Prostate gland (tissue), 2 donors: Measurements from ENCODE around the gene ADGRD1. TPM values are rescaled to one million over a fixed set of nuclear protein-coding genes. Genes with fewer than 3 reads are reported as not detected.

Experiments used
- DNase-seq: peaks from one replicate; pipeline ENCODE4 v3.0.0-alpha.2; 2019; ENCODE audit warnings: low spot score
- H3K27ac ChIP-seq, 2 donors: fragments of 200-600 bp; sonication (generic); 2 replicates each; pipeline ENCODE4 v1.5.1; 2017 to 2019
- H3K27me3 ChIP-seq: fragments of 200-600 bp; sonication (generic); replicated peaks from 2 replicates; pipeline ENCODE4 v1.5.1; 2019; ENCODE audit not compliant: insufficient read depth
- H3K36me3 ChIP-seq, 2 donors: fragments of 200-600 bp; sonication (generic); 1 replicate in 1 of 2; 2 replicates in 1 of 2; pipeline versions ENCODE4 v1.5.1 to v1.8.1; 2017 to 2019
- H3K4me1 ChIP-seq: fragments of 200-600 bp; sonication (generic); replicated peaks from 2 replicates; pipeline ENCODE4 v1.5.1; 2019
- H3K4me3 ChIP-seq, 2 donors: fragments of 200-600 bp; sonication (generic); 2 replicates each; pipeline ENCODE4 v1.5.1; 2017 to 2019
- H3K9me3 ChIP-seq: fragments of 200-600 bp; sonication (generic); 2 replicates; pipeline ENCODE4 v1.5.1; 2017
- CTCF ChIP-seq, 4 experiments: fragments of 200-600 bp in 2 of 4; fragments of 450-650 bp in 2 of 4; sonication (generic) in 2 of 4; IDR thresholded peaks; 1 replicate in 3 of 4; 2 replicates in 1 of 4; pipeline ENCODE4 v1.5.1; 2016 to 2019; ENCODE audit warnings: antibody characterized with exemption in 4 of 4, mild to moderate bottlenecking in 2 of 4, moderate library complexity in 2 of 4
- POLR2A ChIP-seq: fragments of 450-650 bp; IDR thresholded peaks from one replicate; pipeline ENCODE4 v1.6.1; 2016; ENCODE audit warnings: antibody characterized with exemption, mild to moderate bottlenecking
- POLR2AphosphoS5 ChIP-seq: sonication (generic); formaldehyde crosslinking; IDR thresholded peaks from one replicate; pipeline ENCODE4 v1.6.1; 2017; ENCODE audit warnings: antibody characterized with exemption
- WGBS: methylation state at CpG from one replicate; pipeline ENCODE4 v1.1.5; 2018; 5-methylcytosine and 5-hydroxymethylcytosine counted together
- intact Hi-C: fragments of 100-400 bp; cut with DNase I; formaldehyde crosslinking; loops from one replicate; pipeline ENCODE4 v1.14.2; 2022
- total RNA-seq, 2 donors: library from RNA; depleted of rRNA; stranded (reverse); fragments of >200 nt; gene quantifications; one replicate each; pipeline ENCODE4 v1.1.0, GENCODE V29; 2016

ADGRD1 gene
- total RNA-seq, 2 donors from 2014 or later: 4.3 to 20.9 TPM

- no peak for DNase-seq
- no peaks in the 10 kb centered on the region for H3K4me1 ChIP-seq
Measured at GRCh38 chr12:131151558-131152345, 198.0 kb downstream of the ADGRD1 start.

GRCh38 chr12:131152587-131152986 lies 198.9 kb downstream of the ADGRD1 start:
- no peaks in the 10 kb centered on the region for H3K27me3 ChIP-seq
- DNase-seq: no peak
- intact Hi-C loops: no loop called here
- no peaks in the 10 kb centered on the region for H3K36me3 ChIP-seq
- TF ChIP-seq POLR2AphosphoS5: no peak
- TF ChIP-seq POLR2A: no peak
- no peak for TF ChIP-seq CTCF (IDR thresholded peaks at IDR 0.05)
- H3K27ac ChIP-seq: no peak overlapping the region
- no peaks in the 10 kb centered on the region for H3K9me3 ChIP-seq
- WGBS: 96% methylated on average over 5 of the region's 5 CpGs
- no peaks in the 10 kb centered on the region for H3K4me1 ChIP-seq
- no peak overlapping the region for H3K4me3 ChIP-seq

More at GRCh38 chr12:131151558-131152345, 198.0 kb downstream of the ADGRD1 start:
- Histone ChIP-seq H3K4me3 (no peak overlapping the region), H3K27ac (no peak overlapping the region), H3K9me3 (no peaks in the 10 kb centered on the region), H3K36me3 (no peaks in the 10 kb centered on the region), H3K27me3 (no peaks in the 10 kb centered on the region)
- intact Hi-C loops: no loop called here
- 75% methylated on average over 8 of the region's 8 CpGs for WGBS
- TF ChIP-seq POLR2AphosphoS5: no peak
- TF ChIP-seq POLR2A: no peak
- TF ChIP-seq CTCF (IDR thresholded peaks at IDR 0.05): no peak

- H3K27ac ChIP-seq: no peak overlapping the region
- intact Hi-C loops: no loop called here
- no peaks in the 10 kb centered on the region for H3K9me3 ChIP-seq
- no peaks in the 10 kb centered on the region for H3K27me3 ChIP-seq
- H3K36me3 ChIP-seq: no peaks in the 10 kb centered on the region
- H3K4me1 ChIP-seq: no peaks in the 10 kb centered on the region
- no peak overlapping the region for H3K4me3 ChIP-seq
- 81% methylated on average over 5 of the region's 5 CpGs for WGBS
- DNase-seq: no peak
- TF ChIP-seq CTCF (IDR thresholded peaks at IDR 0.05): no peak
- TF ChIP-seq POLR2AphosphoS5: no peak
- no peak for TF ChIP-seq POLR2A
Measured at GRCh38 chr12:131153016-131153415, 199.3 kb downstream of the ADGRD1 start.

GRCh38 chr12:131153956-131154355 lies 200.2 kb downstream of the ADGRD1 start:
- WGBS: 82% methylated on average over 5 of the region's 5 CpGs
- TF ChIP-seq CTCF (IDR thresholded peaks at IDR 0.05): no peak
- no peak for TF ChIP-seq POLR2AphosphoS5
- no peak for TF ChIP-seq POLR2A
- Histone ChIP-seq H3K4me1 (no peaks in the 10 kb centered on the region), H3K27ac (no peak overlapping the region), H3K27me3 (no peaks in the 10 kb centered on the region), H3K4me3 (no peak overlapping the region), H3K9me3 (no peaks in the 10 kb centered on the region), H3K36me3 (no peaks in the 10 kb centered on the region)
- intact Hi-C loops: no loop called here
- DNase-seq: no peak

- Histone ChIP-seq H3K27me3 (no peaks in the 10 kb centered on the region), H3K27ac (no peak overlapping the region), H3K4me1 (no peaks in the 10 kb centered on the region), H3K4me3 (no peak overlapping the region), H3K9me3 (no peaks in the 10 kb centered on the region), H3K36me3 (no peaks in the 10 kb centered on the region)
- WGBS: 50% methylated on average over 6 of the region's 6 CpGs
- intact Hi-C loops: no loop called here
- DNase-seq: no peak
- TF ChIP-seq POLR2AphosphoS5: no peak
- TF ChIP-seq POLR2A: no peak
- no peak for TF ChIP-seq CTCF (IDR thresholded peaks at IDR 0.05)
Measured at GRCh38 chr12:131155131-131155530, 201.4 kb downstream of the ADGRD1 start.
